Adipocyte (in vitro differentiated cells): ENCODE measurements around the gene IMMP2L.

Experiments
- DNase-seq: peaks from one replicate; pipeline ENCODE4 v3.0.0-alpha.2; 2015; ENCODE audit warnings: low read depth
- H3K27me3 ChIP-seq: replicated peaks from 2 replicates; pipeline ENCODE4 v1.7.0; 2013; ENCODE audit warnings: mild to moderate bottlenecking, low read length, moderate library complexity; ENCODE audit not compliant: control insufficient read depth, insufficient read depth
- H3K36me3 ChIP-seq: 2 replicates; pipeline ENCODE4 v1.7.0; 2013; ENCODE audit warnings: low read length, mild to moderate bottlenecking, moderate library complexity; ENCODE audit not compliant: control insufficient read depth, insufficient read depth, severe bottlenecking
- H3K4me1 ChIP-seq: 2 replicates; pipeline ENCODE4 v1.7.0; 2013; ENCODE audit warnings: mild to moderate bottlenecking, low read length, moderate library complexity; ENCODE audit not compliant: control insufficient read depth, insufficient read depth
- H3K4me3 ChIP-seq: 2 replicates; pipeline ENCODE4 v1.7.0; 2013; ENCODE audit warnings: mild to moderate bottlenecking, low read length, moderate library complexity
- H3K9ac ChIP-seq: 2 replicates; pipeline ENCODE4 v1.7.0; 2013; ENCODE audit warnings: mild to moderate bottlenecking, low read length, moderate library complexity
- H3K9me3 ChIP-seq: 2 replicates; pipeline ENCODE4 v1.7.0; 2013; ENCODE audit warnings: mild to moderate bottlenecking, low read length, moderate library complexity; ENCODE audit not compliant: control insufficient read depth

IMMP2L gene

DNA sequence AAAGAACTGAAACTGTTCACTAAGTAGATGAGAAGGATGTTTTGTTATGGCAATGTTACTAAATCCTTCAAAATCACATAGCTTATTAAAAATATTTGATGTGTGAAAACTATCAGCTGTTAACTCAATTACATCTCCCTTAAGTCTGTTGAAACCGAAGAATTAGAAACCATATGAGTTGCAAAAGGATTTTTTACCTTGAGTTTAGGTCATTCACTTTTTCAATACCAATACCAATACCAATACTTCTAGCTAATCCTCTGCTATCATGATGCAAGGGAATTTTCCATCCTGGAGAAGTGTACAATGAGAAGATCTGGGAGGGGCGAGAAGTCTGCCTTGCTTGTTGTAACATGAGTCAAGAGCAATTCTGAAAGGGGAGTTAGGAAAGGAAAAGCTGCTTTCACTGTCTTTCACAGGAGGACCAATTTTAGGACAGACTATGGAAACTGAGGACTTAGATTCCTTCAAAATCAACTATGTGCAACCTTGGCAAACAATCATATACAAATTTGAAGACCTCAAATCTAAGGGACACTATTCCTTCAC lies 199.7 kb downstream of the IMMP2L start:
- DNase-seq, result peak; percentile 85
- Histone ChIP-seq H3K4me1 (peaks cover 20% of the 10 kb centered on the region), H3K4me3 (peak overlapping the region; percentile 61), H3K36me3 (no peaks in the 10 kb centered on the region), H3K9me3 (no peaks in the 10 kb centered on the region), H3K9ac (peak overlapping the region; percentile 79), H3K27me3 (no peaks in the 10 kb centered on the region)

DNA sequence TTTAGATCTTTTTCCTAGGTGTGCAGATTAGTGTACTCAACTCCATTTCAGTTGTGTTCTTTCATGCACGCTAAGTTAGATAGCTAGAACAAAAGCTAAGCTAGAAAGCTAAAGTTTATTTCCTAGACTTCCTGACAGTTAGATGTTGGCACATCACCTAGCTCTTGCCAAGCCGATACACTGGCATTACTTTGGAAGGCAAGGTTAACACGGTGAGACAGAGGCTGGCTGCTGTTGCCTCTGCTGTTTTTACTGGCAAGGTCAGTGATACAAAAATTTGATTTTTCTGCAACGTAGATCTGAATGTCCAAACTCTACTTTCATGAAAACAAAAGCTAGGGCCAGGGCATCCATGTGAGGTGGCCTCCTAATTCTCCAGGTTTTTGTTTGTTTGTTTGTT lies 203.4 kb downstream of the IMMP2L start:
- Histone ChIP-seq H3K4me1 (peaks cover 16% of the 10 kb centered on the region), H3K27me3 (no peaks in the 10 kb centered on the region), H3K36me3 (no peaks in the 10 kb centered on the region), H3K4me3 (no peak overlapping the region), H3K9ac (no peak overlapping the region), H3K9me3 (no peaks in the 10 kb centered on the region)
- no peak for DNase-seq

DNA sequence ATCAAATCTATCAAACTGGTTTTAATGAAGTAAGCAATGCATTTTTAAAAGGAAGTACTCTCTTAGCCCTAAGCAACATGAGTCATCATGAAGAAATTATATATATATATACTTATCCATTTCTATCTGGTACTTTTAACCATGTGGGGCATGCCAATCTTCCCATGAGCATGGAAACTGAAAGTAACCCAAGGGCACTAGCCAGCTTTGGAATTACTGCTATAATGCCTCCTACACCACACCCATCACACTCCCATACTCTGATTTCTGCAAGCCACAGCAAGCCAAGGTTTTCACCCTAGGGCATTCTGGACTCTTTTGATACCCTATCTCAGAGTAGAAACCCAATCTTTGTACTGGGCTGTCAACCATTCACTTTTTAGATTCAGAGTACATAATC lies 204.6 kb downstream of the IMMP2L start:
- Histone ChIP-seq H3K9me3 (no peaks in the 10 kb centered on the region), H3K27me3 (no peaks in the 10 kb centered on the region), H3K36me3 (no peaks in the 10 kb centered on the region), H3K9ac (no peak overlapping the region), H3K4me1 (peaks cover 4% of the 10 kb centered on the region), H3K4me3 (no peak overlapping the region)
- DNase-seq, result peak; percentile 79

DNA sequence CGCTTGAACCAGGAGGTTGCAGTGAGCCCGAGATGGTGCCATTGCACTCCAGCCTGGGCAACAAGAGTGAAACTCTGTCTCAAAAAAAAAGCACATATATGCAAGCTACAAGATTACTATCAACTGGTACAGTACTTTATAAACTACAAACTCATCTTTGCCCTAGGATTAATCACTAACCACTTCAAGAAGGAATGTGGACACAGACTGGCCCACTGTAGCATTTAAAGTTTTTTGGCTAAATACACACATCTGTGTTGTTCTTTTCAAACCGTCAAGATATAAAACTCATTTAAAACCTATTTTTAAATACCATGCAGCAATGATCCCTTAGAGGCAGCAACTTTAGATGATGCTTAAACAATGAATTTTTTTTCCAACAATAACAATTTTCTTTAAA lies 205.4 kb downstream of the IMMP2L start:
- Histone ChIP-seq H3K9me3 (no peaks in the 10 kb centered on the region), H3K9ac (no peak overlapping the region), H3K4me1 (no peaks in the 10 kb centered on the region), H3K4me3 (no peak overlapping the region), H3K36me3 (no peaks in the 10 kb centered on the region), H3K27me3 (no peaks in the 10 kb centered on the region)
- peak; percentile 18 for DNase-seq

DNA sequence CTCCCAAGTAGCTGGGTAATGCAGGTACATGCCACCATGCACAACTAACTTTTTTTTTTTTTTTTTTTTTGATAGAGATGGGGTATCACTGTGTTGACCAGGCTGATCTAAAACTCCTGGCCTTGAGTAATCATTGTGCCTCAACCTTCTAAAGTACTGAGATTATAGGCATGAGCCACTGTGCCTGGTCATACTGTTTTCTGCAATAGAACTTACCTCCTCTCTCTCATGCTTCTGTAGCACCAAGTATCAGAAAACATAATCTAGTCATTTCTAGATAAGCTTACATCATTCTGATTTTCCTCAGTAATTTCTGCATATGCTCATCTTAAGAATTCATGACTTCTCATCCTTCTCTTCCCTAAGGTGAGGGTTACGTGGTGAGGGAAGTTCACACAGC lies 210.0 kb downstream of the IMMP2L start:
- H3K27me3 ChIP-seq, result no peaks in the 10 kb centered on the region
- H3K36me3 ChIP-seq, result no peaks in the 10 kb centered on the region
- no peaks in the 10 kb centered on the region for H3K4me1 ChIP-seq
- H3K9me3 ChIP-seq, result no peaks in the 10 kb centered on the region
- H3K4me3 ChIP-seq, result no peak overlapping the region
- no peak overlapping the region for H3K9ac ChIP-seq
- DNase-seq, result no peak

DNA sequence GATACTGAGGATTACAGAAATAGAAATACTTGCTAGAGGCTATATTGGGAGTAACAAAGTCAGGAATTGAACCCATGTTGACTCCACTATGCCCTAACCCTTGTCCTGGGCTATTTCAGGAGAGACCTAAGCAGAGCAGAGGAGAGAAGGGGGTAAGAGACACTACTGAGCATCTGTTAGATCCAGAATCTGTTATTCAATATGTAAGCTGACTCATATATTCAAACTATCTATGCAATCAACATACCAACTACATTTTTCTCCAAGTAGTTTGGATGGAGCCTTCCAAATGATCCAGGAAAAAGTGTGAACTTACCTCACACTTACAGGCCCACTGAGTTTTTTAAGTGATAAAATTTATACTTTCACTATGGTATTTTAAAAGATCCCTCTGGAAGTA lies 216.1 kb downstream of the IMMP2L start:
- no peak overlapping the region for H3K4me3 ChIP-seq
- H3K9me3 ChIP-seq, result peaks cover 12% of the 10 kb centered on the region
- H3K36me3 ChIP-seq, result no peaks in the 10 kb centered on the region
- DNase-seq, result no peak
- H3K4me1 ChIP-seq, result no peaks in the 10 kb centered on the region
- H3K9ac ChIP-seq, result no peak overlapping the region
- no peaks in the 10 kb centered on the region for H3K27me3 ChIP-seq

DNA sequence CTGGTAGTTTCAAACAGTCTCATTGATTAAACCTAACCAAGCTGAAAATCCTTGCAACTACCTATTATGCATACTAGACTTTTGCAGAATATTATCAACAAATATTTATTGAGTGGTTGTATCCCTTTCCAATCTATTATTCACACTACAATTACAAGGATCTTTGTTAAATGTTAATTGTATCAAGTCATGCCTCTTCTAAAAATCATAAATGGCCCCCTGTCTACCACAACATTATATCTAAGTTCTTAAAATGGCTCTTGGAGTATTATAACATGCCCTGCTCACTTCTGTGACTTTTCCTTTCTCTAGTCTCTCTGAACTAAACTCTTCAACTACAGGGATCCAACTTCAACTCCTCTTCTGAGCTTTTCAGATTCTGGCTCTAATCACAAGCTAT lies 219.3 kb downstream of the IMMP2L start:
- DNase-seq, result no peak
- H3K27me3 ChIP-seq, result no peaks in the 10 kb centered on the region
- no peaks in the 10 kb centered on the region for H3K36me3 ChIP-seq
- H3K9me3 ChIP-seq, result peaks cover 12% of the 10 kb centered on the region
- H3K4me3 ChIP-seq, result no peak overlapping the region
- H3K4me1 ChIP-seq, result no peaks in the 10 kb centered on the region
- H3K9ac ChIP-seq, result no peak overlapping the region

DNA sequence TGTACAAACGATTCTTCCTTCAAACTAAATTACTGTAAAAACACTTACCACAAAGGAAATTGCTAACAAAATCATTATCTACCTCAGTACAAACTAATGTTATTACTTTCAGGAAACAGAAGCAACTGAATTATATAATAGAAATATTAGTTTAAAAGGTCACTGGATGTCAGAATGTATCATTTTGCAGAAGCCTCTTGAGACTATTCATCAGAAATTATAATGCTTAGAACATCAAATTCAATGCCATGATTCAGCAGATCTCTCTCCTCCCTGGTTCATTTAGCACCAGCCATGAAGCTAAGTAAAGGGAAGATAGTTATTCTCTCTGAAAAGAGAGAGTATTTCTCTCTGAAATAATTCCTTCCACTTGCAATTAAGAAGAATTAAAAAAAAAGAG lies 223.3 kb downstream of the IMMP2L start:
- Histone ChIP-seq H3K4me3 (no peak overlapping the region), H3K9me3 (peaks cover 12% of the 10 kb centered on the region), H3K27me3 (no peaks in the 10 kb centered on the region), H3K36me3 (no peaks in the 10 kb centered on the region), H3K4me1 (no peaks in the 10 kb centered on the region), H3K9ac (no peak overlapping the region)
- no peak for DNase-seq

DNA sequence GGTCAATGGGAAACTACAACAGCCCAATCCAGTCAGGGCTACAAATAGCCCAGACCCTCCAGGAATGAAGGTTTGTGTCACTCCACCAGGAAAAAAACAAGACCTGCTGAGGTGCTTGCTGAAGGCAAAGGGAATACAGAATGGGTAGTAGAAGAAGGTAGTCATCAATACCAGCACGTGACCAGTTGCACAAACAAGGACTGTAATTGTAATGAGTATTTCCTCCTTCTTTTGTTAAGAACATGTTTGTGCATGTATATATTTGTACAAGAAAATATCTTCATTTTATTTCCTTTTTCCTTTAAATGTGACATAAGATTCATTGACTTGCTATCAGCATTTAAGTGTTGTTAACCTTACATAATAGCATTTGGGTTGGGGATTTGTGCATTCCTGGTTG lies 229.3 kb downstream of the IMMP2L start:
- H3K36me3 ChIP-seq, result no peaks in the 10 kb centered on the region
- H3K4me1 ChIP-seq, result no peaks in the 10 kb centered on the region
- no peaks in the 10 kb centered on the region for H3K27me3 ChIP-seq
- no peak for DNase-seq
- H3K4me3 ChIP-seq, result no peak overlapping the region
- no peaks in the 10 kb centered on the region for H3K9me3 ChIP-seq
- no peak overlapping the region for H3K9ac ChIP-seq

DNA sequence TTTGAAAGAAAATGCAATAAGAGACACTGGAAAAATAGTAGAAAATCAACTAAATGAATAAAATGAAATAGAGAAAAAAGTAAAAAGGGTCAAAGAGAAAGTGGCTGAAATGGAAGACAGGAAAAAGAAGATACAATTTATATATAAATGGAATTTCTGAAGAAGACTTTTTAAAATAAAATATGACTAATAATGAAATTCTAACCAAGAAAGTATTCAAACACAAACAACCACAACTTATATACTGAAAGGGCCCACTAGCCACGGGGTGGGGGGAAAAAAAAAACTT lies 232.1 kb downstream of the IMMP2L start:
- Histone ChIP-seq H3K9ac (no peak overlapping the region), H3K4me3 (no peak overlapping the region), H3K27me3 (no peaks in the 10 kb centered on the region), H3K9me3 (no peaks in the 10 kb centered on the region), H3K4me1 (no peaks in the 10 kb centered on the region), H3K36me3 (no peaks in the 10 kb centered on the region)
- DNase-seq, result no peak

DNA sequence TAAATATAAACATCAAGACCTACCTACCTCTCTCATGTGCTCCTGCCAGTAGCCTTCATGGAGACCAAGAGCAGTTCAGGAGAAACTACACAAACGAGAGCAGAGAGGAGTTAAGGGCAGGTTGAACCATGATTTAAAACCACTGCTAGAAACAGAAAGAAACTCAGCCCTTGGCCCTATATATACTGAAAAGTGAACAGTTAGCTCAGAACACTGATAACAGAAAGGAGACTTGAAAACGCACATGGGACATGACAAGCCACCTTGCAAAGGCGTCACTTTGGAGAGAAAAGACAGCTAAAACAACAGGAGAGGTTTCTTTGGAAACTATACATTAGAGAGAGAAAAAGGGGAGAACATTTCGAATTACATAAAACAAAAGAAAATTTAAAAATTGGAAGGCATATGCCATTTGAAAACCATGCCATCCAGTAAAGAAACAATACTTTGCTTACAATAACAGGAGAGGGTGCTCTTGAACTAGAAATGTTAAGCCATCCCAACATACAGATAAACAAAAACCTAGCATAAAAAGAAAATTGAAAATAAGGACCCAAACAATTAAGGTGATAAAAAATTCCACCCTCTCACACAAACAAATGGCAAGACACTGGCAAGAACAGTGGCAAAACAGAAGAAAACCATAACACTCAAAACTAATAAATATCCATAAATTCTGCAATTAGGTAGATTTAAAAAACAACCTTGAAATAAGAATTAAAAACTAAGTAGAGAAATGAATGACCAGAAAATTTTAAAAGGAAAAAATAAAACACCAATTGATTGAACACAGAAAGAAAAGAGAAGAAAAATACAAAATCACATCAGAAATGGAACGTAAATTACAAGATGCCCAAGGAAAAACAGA lies 232.7 kb downstream of the IMMP2L start:
- H3K4me3 ChIP-seq, result no peak overlapping the region
- H3K27me3 ChIP-seq, result no peaks in the 10 kb centered on the region
- no peaks in the 10 kb centered on the region for H3K4me1 ChIP-seq
- no peaks in the 10 kb centered on the region for H3K9me3 ChIP-seq
- H3K36me3 ChIP-seq, result no peaks in the 10 kb centered on the region
- no peak overlapping the region for H3K9ac ChIP-seq
- DNase-seq, result peak; percentile 62

DNA sequence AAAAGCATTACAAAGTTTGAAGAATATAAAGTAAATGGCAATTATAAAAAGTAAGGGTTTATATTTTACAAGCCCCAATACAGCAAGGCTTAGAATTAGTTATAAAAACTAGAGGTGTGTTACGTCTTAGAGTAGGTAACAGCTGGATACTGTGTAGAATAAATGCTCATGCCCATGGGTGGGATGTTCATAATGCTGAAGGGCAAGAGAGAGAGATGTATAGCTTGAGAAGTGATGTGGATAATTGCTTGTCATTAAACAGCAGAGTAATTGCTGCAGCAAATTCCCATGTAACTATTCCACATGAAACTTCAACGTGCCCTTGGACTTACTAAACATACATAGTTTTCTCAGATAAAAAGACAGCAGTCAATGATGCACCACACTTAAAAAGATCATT lies 233.8 kb downstream of the IMMP2L start:
- Histone ChIP-seq H3K9ac (no peak overlapping the region), H3K36me3 (no peaks in the 10 kb centered on the region), H3K4me1 (no peaks in the 10 kb centered on the region), H3K9me3 (no peaks in the 10 kb centered on the region), H3K4me3 (no peak overlapping the region), H3K27me3 (no peaks in the 10 kb centered on the region)
- DNase-seq, result no peak
